Medulla oblongata (tissue), 1 donor: ENCODE measurements around the gene TGM2.
"Not testable (repeated sequence)": the region's sequence is repeated elsewhere in the genome, so short reads cannot be mapped to it uniquely, and the experiment has no call there.

ENCODE experiments used
- DNase-seq: peaks from one replicate; pipeline ENCODE4 v3.0.0-alpha.2; 2015; ENCODE audit errors: extremely low spot score

Gene TGM2

DNA sequence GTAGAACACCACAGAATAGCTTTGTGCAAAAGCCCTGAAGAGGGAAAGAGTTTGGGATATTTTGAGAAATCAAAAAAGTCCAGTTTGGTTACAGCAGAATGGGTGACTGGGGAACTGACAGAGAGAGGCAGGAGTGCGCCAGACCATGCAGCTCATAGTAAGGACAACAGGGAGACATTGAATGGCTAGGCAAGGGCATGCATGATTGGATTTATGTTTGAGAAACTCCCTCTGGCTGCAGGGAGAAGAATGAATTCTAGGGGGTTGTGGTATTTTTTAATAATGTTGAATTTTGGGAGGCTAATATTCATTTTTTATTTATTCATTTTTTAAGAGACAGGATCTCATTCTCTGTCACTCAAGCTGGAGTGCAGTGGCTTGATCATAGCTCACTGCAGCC lies 49.9 kb downstream of the TGM2 start:
- no peak for DNase-seq

DNA sequence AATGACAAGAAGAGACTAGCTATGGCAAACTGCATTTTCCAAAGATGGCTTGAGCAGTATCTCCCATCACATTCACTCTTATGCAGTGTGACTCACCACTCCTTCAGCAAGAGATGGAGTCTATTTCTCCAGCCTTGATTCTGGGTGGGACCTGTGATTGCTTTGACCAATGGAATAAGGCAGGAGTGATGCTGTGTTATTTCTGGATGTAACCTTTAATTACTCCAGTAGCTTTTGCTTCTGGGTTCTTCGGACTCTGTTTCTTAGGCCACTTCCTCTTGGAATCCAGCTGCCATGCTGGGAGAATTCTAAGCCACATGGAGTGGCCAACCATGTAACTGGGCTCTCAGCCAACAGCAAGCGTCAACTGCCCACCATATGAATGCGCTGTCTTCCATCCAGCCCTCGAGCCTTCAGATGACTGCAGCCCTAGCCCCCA lies 50.7 kb downstream of the TGM2 start:
- DNase-seq: no peak

DNA sequence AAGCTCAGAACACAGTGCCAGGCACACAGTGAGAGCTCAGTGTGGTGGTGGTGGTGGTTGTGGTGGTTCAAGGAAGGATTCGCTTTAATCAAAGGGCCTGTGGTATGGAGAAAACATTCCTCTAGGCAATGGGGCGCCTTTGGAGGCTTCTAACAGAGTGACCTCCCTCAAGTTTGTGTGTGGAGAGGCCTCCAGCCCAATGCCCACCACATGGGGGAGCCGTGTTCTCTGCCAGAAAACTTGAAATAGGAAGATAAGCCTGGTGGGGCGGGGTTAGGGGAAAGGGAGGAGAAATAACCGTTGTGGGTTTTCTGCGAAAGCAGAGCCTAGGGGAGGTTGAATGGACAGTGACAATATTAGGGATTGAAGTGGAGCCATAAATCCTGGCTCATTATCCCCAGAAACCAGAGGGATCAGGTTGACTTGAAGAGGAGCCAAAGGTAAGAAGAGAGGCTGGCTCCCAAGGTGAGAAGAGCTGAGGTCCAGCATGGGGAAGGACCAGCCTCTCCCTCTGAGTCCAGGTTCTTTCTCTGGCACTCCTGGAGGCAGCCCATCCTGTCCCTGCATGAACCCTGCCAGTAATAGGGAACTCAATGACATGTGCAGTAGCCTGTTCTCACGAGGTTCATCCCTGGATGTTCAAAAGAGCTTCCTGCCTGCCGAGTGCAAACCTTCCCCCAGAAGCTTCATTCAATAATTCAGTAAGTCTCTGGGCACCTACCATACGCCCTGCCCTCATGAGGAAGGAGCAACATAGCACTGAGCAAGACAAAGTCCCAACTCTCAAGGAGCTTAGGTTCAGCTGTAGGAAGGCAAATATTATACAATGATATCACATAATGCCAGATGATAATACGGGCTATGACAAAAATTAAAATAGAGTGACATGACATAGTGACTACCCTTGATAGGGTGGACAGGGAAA lies 51.4 kb downstream of the TGM2 start:
- DNase-seq: no peak

DNA sequence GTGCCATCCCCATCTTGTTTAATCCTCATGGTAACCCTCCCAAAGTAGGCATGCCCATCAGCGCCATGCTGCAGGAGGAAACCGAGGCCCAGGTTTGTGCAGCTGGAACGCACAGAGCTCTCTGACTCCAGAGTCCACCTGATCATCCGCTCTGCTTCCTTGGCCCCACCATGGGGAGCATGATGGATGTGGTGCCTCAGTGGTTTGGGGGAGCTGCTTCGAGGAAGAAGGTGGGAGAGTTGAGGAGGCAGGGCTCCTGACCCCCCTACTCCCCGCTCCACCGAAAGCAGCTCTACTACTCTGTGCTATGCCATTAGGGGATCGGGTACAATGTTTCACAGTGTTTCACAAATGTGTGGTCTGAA lies 52.2 kb downstream of the TGM2 start:
- no peak for DNase-seq

DNA sequence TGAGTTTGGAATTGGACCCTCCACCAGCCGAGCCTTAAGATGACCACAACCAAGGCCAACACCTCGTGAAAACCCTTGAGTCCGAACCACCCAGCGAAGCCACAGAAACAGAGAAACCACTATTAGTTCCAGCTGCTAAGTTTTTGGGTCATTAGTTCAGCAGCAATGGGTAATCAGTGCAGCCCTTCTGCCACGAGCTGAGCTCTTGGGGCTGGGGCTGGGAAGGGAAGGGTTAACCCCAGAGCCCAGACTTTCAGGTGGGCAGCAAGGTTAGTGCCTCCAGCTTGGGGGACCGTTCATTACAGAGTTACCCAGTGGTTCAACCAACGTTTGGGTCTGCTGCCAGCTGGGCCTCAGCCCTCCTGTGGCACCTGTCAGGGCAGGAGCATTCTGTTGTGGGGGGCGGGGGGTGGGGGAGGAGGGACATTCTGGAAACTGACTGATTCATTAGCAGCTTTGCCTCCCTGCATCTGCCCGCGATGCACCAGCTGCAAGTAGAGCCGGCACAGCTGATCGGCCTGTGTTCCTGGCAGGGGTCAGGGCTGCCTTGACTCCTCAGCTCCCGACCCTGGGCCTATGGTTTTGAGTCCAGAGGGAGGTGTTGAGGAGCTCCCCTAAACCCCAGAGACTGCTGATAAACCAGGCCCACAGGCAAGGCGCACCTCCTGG lies 52.7 kb downstream of the TGM2 start:
- DNase-seq: no peak

DNA sequence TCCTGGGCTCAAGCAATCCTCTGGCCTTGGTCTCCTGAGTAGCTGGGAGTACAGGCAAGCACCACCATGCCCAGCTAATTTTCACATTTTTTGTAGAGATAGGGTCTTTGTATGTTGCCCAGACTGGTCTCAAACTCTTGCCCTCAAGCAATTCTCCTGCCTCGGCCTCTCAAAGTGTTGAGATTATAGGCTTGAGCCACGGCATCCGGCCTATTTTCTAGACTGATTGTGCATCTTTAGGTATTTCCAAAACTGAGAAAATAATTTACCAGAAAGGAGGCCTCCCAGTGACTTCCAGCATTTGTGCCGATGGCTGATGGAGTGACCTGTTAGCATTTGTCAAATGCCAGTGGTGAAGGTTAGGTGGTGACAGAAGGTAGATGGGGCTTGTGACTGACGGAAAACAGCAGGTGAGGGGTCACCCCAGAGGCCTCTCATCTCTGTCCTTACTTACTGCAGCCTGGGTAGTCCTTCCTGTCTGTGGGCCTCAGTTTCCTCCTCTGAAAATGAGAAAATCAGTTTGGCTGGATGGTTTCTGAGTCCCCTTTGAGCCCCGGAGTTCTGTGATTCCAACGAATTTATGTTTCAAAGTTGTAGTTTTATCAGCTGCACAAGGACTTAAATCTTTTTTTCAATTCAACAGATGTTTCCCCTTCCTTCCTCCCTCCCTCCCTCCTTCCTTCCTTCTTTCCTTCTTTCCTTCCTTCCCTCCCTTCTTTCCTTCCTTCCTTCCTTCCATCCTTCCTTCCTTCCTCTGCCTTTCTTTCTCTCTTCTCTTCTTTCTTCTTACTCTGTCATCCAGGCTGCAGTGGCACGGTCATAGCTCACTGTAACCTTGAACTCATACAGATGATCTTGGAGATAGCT lies 53.5 kb downstream of the TGM2 start:
- no peak for DNase-seq

DNA sequence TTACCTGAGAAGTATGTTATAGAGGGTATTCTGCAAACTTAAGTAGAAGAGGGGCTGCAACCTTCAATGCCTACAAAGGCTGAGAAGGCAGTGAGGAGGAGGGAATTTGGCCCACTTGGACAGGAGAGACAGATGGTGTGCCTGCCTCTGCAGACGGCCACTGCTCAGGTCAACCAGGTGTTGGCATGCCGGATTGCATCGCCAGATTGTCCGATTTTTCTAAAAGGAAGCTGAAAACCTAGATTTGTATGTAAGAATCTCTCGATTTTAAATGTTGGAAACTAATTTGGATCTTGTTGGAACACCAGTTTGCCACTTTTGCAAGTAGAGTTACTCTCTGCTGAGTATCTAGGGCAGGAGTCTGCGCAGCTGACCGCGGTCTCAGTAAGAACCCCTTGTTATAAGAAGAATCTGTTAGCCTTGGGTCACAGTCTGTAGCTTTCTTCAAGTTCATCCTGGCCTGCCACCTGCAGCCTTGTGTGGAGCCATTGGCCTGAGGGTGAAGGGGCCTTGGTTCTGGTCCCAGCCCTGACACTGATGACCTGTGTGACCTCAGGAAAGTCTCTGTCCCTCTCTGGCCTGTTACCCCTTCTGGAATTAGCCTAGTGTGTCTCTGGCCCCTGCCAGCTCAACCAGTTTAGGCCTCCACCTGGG lies 54.4 kb downstream of the TGM2 start:
- no peak for DNase-seq

DNA sequence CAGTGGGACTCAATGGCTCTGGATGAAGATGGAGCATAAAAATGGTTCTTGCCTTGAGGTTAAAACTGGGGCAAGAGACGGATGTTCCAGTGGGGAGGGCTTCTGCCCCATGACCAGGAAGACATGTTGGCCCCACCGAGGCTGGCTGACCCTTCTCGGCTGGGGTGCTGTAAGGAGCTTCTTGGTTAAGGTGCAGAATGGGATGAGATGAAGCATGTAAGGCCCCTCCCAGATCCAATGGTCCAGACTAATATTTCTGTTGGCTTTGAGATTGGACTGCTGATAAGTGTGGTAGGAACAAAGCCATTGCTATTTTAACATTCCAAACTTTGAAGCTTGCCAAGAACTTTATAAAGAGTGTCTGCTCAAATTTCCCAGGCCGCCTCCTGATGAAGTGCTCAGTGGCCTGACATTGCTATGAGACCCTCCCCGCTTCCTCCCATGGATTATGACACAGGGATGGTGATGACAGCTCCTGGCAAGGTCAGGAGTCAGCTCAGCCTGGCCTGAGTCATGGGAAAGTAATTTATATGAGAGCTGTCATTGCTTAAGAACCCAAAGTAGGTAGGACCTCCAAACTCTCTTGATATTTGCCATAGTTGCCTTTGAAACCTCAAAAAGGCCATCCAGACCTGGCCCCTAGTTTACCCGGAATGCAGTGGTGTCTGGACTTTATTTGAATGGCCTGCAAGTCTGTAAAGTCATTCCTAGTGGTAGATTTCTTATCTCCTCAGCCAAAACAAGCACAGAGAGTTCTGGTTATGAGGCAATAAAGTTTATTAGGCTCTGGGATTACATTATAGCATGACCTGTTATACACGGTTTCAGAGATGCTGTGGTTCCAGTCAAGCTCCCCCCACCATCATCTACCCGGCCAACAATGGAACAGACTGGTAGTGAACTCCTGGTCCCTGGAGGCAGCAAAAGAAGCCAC lies 55.2 kb downstream of the TGM2 start:
- DNase-seq: no peak

DNA sequence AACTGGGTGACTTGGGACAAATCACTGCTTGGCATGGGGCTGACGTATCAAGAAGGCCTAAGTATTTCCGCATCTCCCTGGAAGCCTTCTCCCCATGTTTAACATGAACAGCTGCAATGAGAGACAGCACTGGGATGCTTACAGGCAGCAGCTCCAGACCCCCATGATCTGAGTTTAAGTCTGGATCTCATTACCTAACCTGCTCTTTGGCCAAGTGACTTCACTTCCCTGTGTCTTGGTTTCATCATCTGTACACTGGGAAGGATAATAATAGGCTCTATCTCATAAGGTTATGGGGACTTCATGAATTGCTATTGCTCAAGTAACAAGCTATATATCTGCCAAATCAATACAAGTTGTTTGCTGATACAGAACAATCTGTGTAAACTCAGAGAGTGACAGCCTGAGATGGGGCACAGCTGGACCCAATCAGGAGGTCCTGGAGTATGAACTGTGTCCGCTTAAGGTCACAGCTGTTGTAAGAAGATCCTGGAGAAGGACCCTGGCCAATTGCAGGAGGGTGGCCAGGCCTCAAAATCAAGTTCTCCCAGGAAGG lies 56.0 kb downstream of the TGM2 start:
- no peak for DNase-seq

DNA sequence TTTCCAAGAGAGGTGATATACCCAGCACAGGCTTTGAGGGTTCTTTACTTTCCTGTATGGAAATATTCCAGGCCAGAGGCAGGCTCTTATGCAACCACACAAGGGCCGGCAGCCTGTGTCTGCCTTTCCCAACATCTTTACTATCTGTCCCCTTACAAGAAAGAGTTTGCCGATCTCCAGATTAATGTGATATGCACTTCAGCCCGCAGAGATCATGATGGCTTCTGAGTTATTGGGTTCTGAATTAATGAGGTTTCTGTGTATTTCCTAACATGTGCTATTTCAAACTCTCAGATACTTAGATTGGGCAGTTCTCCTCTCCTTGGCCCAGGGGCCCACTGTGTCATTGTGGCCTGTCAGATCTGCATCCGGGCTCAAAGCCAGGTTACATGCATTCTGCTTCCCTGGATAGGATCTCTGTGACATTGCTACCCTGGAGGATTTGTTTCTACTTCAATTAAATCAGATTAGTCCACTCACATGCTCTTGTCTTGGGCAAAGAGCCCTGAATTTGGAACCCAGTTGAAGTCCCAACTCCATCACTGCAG lies 56.6 kb downstream of the TGM2 start:
- no peak for DNase-seq

DNA sequence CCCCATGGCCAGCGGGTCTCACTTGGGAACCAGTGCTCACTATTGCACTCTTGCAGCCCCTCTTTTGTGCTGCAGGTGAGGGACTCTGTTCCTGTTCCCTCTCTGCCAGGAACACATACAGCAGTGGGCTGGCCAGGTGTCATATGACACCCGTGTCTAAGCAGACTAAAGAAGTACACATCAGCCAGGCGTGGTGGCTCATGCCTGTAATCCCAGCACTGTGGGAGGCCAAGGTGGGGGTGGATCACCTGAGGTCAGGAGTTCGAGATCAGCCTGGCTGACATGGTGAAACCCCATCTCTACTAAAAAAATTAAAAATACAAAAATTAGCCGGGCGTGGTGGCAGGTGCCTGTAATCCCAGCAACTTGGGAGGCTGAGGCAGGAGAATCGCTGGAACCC lies 57.2 kb downstream of the TGM2 start:
- DNase-seq: not testable (repeated sequence)

DNA sequence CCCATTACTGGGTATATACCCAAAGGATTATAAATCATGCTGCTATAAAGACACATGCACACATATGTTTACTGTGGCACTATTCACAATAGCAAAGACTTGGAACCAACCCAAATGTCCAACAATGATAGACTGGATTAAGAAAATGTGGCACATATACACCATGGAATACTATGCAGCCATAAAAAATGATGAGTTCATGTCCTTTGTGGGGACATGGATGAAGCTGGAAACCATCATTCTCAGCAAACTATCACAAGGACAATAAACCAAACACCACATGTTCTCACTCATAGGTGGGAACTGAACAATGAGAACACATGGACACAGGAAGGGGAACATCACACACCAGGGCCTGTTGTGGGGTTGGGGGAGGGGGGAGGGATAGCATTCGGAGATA lies 57.7 kb downstream of the TGM2 start:
- DNase-seq: not testable (repeated sequence)

DNA sequence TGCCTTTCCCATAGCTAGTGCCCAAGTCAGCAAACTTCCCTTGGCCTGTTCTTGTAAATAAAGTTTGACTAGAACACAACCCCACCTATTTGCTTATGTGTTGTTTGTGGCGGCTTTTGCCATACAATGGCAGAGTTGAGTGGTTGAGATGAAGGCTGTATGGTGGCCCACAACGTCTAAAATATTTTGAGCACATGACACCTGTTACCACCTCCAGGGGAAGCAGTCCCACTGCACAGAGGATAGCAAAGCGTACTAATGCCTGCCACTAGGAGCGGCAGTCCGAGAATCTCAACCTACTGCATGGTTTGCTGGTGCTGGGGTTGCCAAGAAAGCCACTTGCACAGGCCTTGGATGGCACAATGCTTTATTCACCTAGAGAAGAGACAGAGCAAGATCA lies 58.6 kb downstream of the TGM2 start:
- DNase-seq: no peak

DNA sequence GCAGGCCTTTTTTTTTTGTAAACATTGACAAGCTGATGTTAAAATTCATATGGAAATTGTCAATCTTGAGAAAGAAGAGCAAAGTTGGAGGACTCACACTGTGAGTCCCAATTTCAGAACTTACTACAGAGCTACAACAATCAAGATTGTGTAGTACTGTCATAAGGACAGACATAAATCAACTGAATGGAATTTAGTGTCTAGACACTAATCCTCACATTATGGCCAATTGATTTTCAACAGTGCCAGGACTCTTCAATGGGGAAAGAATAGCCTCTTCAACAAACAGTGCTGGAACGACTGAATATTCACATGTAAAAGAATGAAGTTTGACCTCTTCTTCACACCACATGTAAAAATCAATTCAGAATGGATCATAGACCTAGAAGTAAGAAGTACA lies 60.8 kb downstream of the TGM2 start:
- DNase-seq: no peak

DNA sequence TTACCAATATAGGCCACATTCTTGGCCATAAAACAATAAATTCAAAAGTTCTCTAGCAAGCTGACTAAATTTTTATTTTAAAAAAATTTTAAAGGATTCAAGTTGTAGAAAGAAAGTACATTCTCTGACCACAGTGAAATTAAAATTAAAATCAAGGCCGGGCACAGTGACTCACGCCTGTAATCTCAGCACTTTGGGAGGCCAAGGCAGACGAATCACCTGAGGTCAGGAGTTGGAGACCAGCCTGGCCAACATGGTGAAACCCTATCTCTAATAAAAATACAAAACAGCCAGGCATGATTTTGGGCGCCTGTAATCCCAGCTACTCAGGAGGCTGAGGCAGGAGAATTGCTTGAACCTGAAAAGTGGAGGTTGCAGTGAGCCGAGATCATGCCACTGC lies 62.9 kb downstream of the TGM2 start:
- not testable (repeated sequence) for DNase-seq

DNA sequence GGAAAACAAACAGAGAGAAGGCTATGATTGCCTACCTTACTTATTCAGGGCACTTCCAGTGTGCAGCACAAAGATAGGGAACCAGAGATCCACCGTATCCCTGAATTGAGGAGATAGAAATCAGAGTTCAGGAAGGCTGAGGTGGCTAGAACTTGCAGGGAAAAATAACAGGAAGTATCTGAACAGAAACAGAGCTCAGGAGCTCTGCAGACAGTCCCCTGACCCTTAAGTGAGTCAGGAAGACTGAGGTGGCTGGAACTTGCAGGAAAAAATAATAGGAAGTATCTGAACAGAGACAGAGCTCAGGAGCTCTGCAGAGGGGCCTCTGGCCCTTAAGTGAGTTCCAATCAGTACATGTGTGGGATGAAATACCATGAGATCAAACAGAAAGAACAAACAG lies 66.1 kb downstream of the TGM2 start:
- no peak for DNase-seq

DNA sequence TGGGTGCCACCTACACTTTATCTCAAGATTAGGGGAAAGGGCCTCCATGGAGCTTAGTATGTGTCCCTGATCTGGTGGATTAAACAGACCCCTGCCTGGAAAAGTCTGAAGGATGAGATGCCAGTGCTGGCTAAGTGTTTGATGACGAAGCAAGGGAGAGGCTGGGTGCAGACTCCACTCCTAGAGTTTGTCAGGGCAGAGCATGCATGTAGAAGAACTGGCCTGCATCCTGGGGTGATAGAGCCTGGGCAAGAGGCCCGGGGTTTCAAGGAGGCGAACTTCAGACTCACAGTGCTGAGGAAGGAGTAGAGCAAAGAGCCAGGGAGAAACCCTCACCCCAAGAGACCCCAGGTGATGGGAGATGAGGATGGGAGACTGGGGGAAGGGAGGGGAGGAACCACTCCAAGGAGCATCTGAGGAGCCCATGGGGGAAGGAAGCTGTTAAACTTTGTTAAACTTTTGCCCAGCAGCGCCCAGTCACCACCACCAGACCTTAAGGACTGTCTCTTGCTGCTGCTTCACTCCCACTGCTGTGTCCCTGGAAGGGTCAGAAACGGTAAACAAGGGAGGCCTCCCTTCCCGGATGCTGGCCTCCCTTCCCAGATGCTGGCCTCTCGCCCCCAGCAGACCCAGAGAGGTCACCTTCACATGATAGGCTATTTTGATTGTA lies 69.9 kb downstream of the TGM2 start:
- DNase-seq: no peak

DNA sequence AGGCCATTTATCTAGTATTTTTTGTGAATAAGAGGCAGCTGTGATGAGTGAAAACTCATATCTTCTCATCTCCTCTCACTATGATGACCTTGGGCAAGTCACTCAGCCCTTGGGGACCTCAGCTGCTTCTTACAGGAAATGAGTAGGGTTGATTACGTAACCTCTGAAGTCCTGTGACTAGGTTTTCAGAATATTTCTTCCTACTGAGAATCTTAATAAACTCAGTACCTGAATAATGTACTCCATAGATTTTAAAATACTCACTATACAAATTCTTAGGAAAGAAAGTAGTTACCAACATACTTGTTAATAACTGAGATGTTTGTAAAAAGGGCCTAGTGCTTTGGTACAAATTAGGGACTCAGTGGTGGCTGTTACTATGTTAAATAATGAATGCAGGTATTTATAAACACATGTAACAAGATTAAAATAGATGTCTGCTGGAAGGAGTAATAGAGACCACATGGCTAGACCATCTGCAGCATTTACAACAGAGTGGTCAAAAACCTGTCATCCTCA lies 70.6 kb downstream of the TGM2 start:
- DNase-seq: no peak

DNA sequence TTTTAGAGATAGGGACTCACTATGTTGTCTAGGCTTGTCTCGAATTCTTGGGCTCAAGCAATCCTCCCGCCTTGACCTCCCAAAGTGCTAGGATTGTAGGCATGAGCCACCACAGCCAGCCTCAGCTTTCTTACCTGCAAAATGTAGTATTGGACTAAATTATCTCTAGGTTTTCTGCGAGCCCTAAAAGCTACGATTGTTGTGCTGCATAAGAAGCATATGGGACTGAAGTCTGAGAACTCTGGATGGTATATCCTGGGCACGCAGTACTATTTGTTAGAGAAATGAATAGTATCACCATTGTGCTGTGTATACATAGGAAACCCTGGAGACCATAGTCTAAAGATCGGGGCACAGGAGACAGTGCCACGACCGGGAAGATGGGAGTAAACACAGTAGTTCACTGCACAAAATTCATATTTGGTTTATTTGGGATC lies 71.4 kb downstream of the TGM2 start:
- no peak for DNase-seq
